Measurements from ENCODE around the gene RASA3.

Gene RASA3

DNA sequence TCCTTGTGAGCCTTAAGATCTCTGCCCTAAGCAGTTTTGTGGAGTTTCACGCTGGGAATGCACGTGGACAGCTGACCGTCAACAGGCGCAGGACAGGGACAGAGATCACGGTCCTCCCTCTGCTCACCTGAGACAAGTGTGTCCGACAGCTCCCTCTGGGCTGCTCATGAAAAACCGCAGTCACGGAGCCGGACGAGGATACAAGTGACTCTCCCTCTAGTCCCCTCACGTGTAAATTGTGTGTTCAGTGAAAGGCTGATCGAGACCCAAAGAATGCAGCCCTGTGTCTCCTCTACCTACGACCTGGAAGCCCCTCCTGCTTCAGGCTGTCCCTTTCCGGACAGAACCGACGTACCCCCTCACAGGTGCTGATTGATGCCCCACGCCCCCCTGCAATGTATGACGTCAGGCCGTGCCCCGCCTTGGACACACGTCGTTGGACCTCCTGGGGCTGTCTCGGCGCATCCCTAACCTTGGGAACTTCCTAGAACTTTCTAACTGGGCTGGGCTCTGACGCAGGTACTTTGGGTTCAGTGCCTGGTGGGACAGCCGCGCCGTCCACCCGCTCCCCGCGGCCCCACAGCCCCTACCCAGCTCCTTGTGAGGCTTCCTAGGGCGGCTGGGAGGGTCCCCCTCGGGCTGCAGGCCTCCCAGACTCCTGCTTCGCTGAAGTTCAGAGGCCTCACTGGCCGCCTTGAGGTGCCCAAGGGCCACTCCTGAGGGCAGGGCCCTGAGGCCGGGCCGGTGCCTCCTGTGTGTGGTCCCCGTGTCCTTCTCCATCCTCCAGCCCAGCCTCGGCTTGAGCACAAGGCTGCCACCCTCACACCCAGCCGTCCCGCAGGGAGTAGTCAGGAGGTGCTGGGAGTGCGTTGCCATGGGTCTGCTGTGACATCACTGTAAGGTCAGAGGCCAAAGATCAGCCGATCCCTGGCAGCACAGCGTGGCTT is 158.9 kb downstream of the RASA3 start, which contains the start of gene C13orf46:
Gene C13orf46, minus strand, starts transcription at position 859 of the 947 bp plus-strand sequence. Its CDS starts 79 bp downstream, at position 780.
- no peak for DNase-seq (ENCODE audit: low read depth in 4 of 4, low spot score in 1 of 4)

GRCh38 chr13:113972451-113973217 is 159.8 kb downstream of the RASA3 start:
- DNase-seq (ENCODE audit: low read depth in 4 of 4, low spot score in 1 of 4) = no peak

DNA sequence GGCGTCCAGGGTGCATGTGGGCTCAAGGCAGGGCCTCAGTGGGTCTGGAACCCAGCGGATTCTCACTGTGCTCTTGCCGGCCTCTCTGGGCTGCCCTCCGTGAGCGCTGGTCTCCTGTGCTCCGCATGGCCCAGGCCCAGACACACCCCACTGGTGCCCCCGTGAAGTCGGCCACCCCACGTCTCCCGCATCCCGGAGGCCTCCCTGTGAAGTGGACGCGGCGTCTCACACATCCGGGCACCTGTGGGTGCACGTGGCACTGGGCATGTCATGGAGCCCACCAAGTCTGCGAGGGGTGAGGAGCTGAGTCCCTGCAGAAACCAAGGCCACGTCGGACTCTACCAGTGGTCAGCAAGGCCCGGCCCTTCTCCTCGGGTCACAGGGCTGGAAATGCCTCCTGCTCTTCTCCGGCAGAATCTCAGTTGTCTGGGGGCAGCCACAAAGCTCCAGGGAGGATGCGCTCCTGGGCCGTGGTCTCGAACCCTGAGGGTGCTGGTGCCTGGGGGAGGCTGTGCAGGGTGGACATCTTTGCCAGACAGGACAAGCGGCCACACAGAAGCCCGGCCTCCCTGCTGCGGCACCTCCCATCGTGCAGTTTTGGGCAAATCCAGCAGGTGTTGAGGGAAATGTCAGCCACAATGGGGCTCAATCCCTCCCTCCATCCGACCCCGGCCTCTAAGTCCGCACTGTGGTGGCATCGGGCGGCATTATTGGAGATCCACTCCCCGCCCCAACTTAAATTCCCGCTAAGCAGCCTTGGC is 160.8 kb downstream of the RASA3 start:
- no peak for DNase-seq (ENCODE audit: low read depth in 4 of 4, low spot score in 1 of 4)

- no peak for DNase-seq (ENCODE audit: low read depth in 4 of 4, low spot score in 1 of 4)
Measured at GRCh38 chr13:113970810-113971470, 161.5 kb downstream of the RASA3 start.

DNA sequence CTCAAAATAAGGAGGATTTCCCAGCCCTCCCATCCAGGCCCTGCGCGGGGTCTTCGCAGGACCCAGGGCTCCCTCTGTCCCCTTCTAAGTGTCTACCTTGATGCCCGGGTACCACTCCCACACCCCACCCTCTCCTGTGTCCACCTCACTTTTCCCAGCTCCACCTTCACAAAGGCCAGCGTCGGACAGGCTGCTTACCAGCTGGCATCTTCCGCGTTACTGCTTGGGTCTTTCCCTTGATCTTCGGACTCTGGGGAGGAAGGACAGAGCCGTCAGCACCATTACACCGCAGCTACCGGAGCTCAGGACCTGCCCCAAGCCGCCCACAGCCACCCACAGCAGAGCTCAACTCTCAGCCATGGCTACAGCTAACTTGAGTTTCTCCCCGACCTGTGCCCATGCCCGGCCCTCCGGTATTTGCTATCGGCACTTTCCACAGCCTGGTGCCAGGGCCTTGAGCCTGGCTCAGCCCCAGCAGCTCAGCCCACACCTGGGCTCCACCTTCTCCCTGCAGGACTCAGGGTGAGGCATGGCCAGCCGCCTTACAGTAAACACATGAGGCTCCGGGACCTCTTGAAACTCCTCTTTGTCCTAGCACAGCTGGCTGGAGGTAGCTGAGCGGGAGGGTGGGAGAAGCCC is 162.3 kb downstream of the RASA3 start:
- no peak for DNase-seq (ENCODE audit: low read depth in 4 of 4, low spot score in 1 of 4)

DNA sequence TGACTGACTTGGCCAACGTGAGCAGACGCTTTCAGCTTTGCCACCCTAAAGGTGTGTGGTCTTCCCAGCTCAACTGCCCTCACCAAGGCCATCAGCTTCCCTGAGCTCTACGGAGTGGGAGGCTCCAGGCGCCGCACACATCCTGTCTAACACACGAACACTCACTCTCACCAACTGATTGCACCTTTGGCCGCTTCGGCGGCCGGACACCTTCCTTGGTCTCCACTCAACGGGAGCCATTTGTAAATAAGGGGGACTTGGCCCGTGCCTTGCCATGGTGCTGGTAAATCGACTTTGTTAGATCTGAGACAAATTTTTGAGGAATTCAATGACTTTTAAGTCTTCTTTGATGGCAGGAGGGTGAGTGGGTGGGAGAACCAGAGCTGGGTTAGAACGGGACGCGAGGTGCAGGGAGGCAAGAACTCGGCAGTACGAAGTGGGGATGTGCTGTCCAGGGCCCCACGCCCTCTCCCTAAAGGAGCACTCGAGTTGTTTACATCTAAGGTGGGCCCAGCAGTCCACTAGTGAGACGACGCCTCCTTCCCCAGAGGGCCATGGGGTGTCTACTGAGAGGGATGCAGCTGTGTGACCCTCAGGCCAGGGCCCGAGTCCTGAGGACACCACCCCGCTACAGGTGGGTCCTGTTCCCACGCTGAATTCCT is 163.0 kb downstream of the RASA3 start:
- DNase-seq (ENCODE audit: low read depth in 4 of 4, low spot score in 1 of 4) = no peak

GRCh38 chr13:113968463-113969310 is 163.7 kb downstream of the RASA3 start:
- DNase-seq (ENCODE audit: low read depth in 4 of 4, low spot score in 1 of 4) = no peak

DNA sequence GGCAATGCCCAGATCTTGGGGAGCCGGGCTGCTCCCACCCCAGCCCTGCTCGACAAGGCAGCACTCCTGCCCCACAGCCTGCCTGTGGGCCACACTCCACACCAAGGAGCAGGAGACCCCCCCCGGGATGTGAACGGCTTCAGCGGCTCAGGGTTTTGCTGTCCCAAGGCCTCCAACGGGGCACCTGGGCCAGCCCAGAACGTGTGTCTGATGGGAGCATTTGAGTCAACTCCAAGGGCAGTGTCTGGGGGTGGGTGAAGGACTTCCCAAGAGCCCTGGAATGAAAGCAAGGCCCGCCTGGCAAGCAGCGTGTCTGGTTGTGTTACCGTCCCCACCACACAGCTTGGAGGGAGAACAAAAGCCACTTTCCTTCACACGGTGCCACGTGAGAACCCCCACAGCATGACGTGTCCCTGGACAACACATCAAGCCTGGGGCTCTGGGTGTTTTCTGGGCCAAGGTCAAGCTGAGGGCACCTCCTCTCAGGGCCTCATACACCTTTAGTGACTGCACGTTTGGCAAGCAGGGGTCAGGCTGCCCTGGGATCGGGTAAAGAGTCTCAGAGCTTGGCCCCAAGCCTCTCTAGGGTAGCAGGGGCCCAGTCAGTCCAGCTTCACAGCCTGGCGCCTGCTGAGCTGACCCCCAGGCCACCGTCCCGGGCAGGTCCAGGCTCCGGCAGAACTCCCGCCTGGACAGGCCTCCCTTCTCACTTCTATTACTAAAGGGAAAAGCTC is 164.5 kb downstream of the RASA3 start:
- DNase-seq (ENCODE audit: low read depth in 4 of 4, low spot score in 1 of 4) = no peak

- no peak for DNase-seq (ENCODE audit: low read depth in 4 of 4, low spot score in 1 of 4)
Measured at GRCh38 chr13:113967206-113967720, 165.2 kb downstream of the RASA3 start.

- no peak for DNase-seq (ENCODE audit: low read depth in 4 of 4, low spot score in 1 of 4)
Measured at GRCh38 chr13:113965968-113966884, 166.2 kb downstream of the RASA3 start.

DNA sequence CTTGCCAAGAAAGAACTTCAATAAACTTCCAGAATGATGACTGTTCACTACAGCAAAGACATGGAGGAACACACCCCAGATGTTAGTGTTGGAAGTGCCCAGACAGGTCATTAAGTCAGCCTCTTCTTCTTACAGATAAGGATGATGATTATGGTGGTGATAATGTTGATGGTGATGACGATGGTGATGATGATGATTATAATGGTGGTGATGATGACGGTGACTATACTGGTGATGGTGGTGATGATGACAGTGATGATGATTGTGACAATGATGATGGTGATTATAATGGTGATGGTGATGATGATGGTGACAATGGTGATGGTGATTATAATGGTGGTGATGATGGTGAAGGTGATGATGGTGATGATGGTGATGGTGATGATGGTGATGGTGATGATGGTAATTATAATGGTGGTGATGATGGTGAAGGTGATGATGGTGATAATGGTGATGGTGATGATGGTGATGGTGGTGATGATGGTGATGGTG is 167.0 kb downstream of the RASA3 start:
- DNase-seq (ENCODE audit: low read depth in 4 of 4, low spot score in 1 of 4) = no peak

- no peak for DNase-seq (ENCODE audit: low read depth in 4 of 4, low spot score in 1 of 4)
Measured at GRCh38 chr13:113964251-113964995, 168.0 kb downstream of the RASA3 start.

DNA sequence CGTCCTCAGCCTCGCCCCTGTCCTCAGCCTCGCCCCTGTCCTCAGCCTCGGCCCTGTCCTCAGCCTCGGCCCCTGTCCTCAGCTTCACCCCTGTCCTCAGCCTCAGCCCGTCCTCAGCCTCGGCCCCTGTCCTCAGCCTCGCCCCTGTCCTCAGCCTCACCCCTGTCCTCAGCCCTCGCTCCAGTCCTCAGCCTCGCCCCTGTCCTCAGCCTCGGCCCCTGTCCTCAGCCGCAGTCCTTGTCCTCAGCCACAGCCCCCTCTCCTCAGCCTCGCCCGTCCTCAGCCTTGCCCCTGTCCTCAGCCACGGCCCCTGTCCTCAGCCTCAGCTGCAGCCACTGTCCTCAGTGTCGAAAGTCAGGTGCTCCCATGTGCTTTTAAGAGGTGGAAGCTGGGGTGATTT is 169.0 kb downstream of the RASA3 start:
- no peak for DNase-seq (ENCODE audit: low read depth in 4 of 4, low spot score in 1 of 4)

DNA sequence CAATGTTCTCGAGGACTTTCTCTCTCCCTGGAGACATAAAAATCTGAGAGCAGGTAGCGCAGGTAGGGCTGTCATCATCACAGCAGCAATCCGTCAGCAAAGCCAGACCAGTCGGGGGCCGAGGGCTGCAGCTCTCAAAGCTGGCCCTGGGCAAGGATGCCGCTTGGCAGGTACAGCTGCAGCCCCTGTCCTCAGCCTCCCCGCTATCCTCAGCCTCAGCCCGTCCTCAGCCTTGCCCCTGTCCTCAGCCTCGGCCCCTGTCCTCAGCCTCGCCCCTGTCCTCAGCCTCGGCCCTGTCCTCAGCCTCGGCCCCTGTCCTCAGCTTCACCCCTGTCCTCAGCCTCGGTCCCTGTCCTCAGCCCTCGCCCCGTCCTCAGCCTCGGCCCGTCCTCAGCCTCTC is 169.4 kb downstream of the RASA3 start:
- DNase-seq (ENCODE audit: low read depth in 4 of 4, low spot score in 1 of 4) = no peak

DNA sequence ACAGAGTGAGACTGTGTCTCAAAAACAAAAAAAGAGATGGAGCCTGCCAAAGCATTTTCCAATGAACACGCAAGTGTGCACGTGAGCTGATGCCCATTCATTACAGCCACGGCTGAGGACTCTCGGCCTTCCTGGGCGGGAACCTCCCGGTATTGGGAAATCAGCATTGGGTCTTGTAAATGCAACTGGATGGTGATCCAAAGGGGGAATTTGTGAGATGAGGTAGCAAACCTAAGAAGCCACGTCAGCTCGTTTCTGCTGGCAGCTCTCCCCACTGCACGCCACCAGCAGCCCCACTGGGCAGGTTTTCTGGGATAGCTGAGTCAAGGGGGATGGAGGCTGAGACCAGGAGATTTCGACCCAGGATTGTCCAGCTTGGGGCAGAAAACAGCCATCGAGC is 170.0 kb downstream of the RASA3 start:
- DNase-seq (ENCODE audit: low read depth in 4 of 4, low spot score in 1 of 4) = no peak

Measured in stimulated activated CD4-positive, alpha-beta T cell treated with anti-CD3 and anti-CD28 coated beads, Interleukin-1b, Interleukin-23, amount 100 ng/mL, for 24 hours (primary cell).